Measurements from ENCODE around the gene PLCB1.

Gene PLCB1

GRCh38 chr20:8342391-8342790 lies 210.3 kb downstream of the PLCB1 start:
- no peak overlapping the region for H3K4me2 ChIP-seq (ENCODE audit: low read length)
- TF ChIP-seq EZH2 (IDR thresholded peaks at IDR 0.05; ENCODE audit: borderline replicate concordance, low read length): no peak
- no peak for TF ChIP-seq CTCF (IDR thresholded peaks at IDR 0.05; ENCODE audit: low read length)
- no peaks in the 10 kb centered on the region for H4K20me1 ChIP-seq (ENCODE audit: insufficient read depth, low read length)
- no peaks in the 10 kb centered on the region for H3K9me2 ChIP-seq (ENCODE audit: low read depth, low read length)
- H3F3A ChIP-seq (ENCODE audit: insufficient read depth, low read length): no peaks in the 10 kb centered on the region
- H3K4me1 ChIP-seq (ENCODE audit: insufficient read depth, low read length, severe bottlenecking): no peaks in the 10 kb centered on the region
- H2AFZ ChIP-seq (ENCODE audit: low read length): no peak overlapping the region
- H3K27me3 ChIP-seq (ENCODE audit: insufficient read depth, low read length): no peaks in the 10 kb centered on the region
- no peak overlapping the region for H3K27ac ChIP-seq (ENCODE audit: low read depth, low read length, poor library complexity, severe bottlenecking)
- no peaks in the 10 kb centered on the region for H3K79me2 ChIP-seq (ENCODE audit: insufficient read depth, low read length)
- H3K4me3 ChIP-seq (ENCODE audit: low read depth, low read length, poor library complexity, severe bottlenecking): no peak overlapping the region
- H3K9ac ChIP-seq (ENCODE audit: low read length): no peak overlapping the region
- no peaks in the 10 kb centered on the region for H3K9me3 ChIP-seq (ENCODE audit: low read length)
- no peaks in the 10 kb centered on the region for H3K36me3 ChIP-seq (ENCODE audit: insufficient read depth, low read length)

DNA sequence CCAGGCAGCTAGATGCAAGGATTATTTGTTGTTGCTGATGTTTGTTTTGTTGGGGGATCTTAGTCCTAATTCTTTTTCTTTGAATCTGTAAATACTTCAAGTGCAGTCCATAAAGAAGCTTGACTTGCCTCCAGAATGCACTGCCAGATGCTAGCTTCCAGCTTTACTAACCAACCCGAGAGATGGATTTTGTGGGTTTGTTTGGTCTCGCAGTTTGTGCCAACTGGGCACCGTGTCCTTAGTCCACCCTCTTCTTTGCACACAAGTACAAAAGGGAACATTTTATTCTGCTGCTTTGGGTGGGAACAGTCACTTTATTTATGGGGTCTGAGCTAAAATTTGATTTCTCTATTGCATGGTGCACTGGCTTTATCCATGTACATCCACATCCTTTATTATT lies 212.0 kb downstream of the PLCB1 start:
- Histone ChIP-seq H2AFZ (ENCODE audit: low read length) (no peak overlapping the region), H3K9me3 (ENCODE audit: low read length) (no peaks in the 10 kb centered on the region), H3K27me3 (ENCODE audit: insufficient read depth, low read length) (no peaks in the 10 kb centered on the region), H3K9me2 (ENCODE audit: low read depth, low read length) (no peaks in the 10 kb centered on the region), H4K20me1 (ENCODE audit: insufficient read depth, low read length) (no peaks in the 10 kb centered on the region), H3K27ac (ENCODE audit: low read depth, low read length, poor library complexity, severe bottlenecking) (no peak overlapping the region), H3K36me3 (ENCODE audit: insufficient read depth, low read length) (no peaks in the 10 kb centered on the region), H3K9ac (ENCODE audit: low read length) (no peak overlapping the region), H3F3A (ENCODE audit: insufficient read depth, low read length) (no peaks in the 10 kb centered on the region), H3K4me3 (ENCODE audit: low read depth, low read length, poor library complexity, severe bottlenecking) (no peak overlapping the region), H3K4me1 (ENCODE audit: insufficient read depth, low read length, severe bottlenecking) (no peaks in the 10 kb centered on the region), H3K79me2 (ENCODE audit: insufficient read depth, low read length) (no peaks in the 10 kb centered on the region), H3K4me2 (ENCODE audit: low read length) (no peak overlapping the region)
- no peak for TF ChIP-seq EZH2 (IDR thresholded peaks at IDR 0.05; ENCODE audit: borderline replicate concordance, low read length)
- no peak for TF ChIP-seq CTCF (IDR thresholded peaks at IDR 0.05; ENCODE audit: low read length)

DNA sequence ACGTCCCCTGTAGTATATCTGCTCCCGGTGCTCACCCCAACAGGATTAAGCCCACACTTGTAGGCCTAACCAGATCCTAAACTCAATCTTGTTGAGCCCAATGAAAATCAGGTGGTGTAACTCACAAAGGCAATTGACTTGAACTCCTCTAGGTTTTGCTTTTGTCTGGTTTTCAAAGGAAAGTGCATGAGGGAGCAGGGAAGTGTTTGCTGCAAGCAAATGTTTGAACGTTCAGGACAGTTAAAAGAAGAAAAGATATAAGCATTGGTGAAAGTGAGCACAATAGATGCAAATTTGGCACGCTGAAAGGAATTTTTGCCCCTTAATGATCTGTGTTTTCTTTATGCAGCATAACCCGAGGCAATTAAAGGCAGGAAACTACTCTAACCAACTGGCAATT lies 212.6 kb downstream of the PLCB1 start:
- H3K9ac ChIP-seq (ENCODE audit: low read length): no peak overlapping the region
- H3F3A ChIP-seq (ENCODE audit: insufficient read depth, low read length): no peaks in the 10 kb centered on the region
- no peaks in the 10 kb centered on the region for H3K79me2 ChIP-seq (ENCODE audit: insufficient read depth, low read length)
- no peak overlapping the region for H3K27ac ChIP-seq (ENCODE audit: low read depth, low read length, poor library complexity, severe bottlenecking)
- no peaks in the 10 kb centered on the region for H3K4me1 ChIP-seq (ENCODE audit: insufficient read depth, low read length, severe bottlenecking)
- H4K20me1 ChIP-seq (ENCODE audit: insufficient read depth, low read length): no peaks in the 10 kb centered on the region
- H3K4me3 ChIP-seq (ENCODE audit: low read depth, low read length, poor library complexity, severe bottlenecking): no peak overlapping the region
- no peak overlapping the region for H2AFZ ChIP-seq (ENCODE audit: low read length)
- H3K27me3 ChIP-seq (ENCODE audit: insufficient read depth, low read length): no peaks in the 10 kb centered on the region
- no peak overlapping the region for H3K4me2 ChIP-seq (ENCODE audit: low read length)
- H3K9me2 ChIP-seq (ENCODE audit: low read depth, low read length): no peaks in the 10 kb centered on the region
- H3K9me3 ChIP-seq (ENCODE audit: low read length): no peaks in the 10 kb centered on the region
- no peaks in the 10 kb centered on the region for H3K36me3 ChIP-seq (ENCODE audit: insufficient read depth, low read length)
- TF ChIP-seq EZH2 (IDR thresholded peaks at IDR 0.05; ENCODE audit: borderline replicate concordance, low read length): no peak
- no peak for TF ChIP-seq CTCF (IDR thresholded peaks at IDR 0.05; ENCODE audit: low read length)
